KMS-11 (cell line): ENCODE results near the gene UNKL.
A peak's percentile ranks its signal among the peaks of the same experiment; 100 is the strongest.

Source experiments
- H2AFZ ChIP-seq: fragments of 200-600 bp; sonication (generic); 2 replicates; pipeline ENCODE4 v1.6.1; 2016; ENCODE audit warnings: antibody characterized with exemption, mixed run types, low read depth
- H3K27ac ChIP-seq: fragments of 200-600 bp; sonication (generic); 2 replicates; pipeline ENCODE4 v1.6.1; 2016; ENCODE audit warnings: mild to moderate bottlenecking, mixed run types
- H3K27me3 ChIP-seq: fragments of 200-600 bp; sonication (generic); 2 replicates; pipeline ENCODE4 v1.6.1; 2017; ENCODE audit warnings: mild to moderate bottlenecking, low read depth, mixed run types, moderate library complexity; ENCODE audit not compliant: insufficient read depth
- H3K36me3 ChIP-seq: fragments of 200-600 bp; sonication (generic); 2 replicates; pipeline ENCODE4 v1.6.1; 2017; ENCODE audit warnings: mild to moderate bottlenecking, mixed run types; ENCODE audit not compliant: insufficient read depth
- H3K4me1 ChIP-seq: fragments of 200-600 bp; sonication (generic); 2 replicates; pipeline ENCODE4 v1.6.1; 2016; ENCODE audit warnings: mild to moderate bottlenecking, low read depth, mixed run types; ENCODE audit not compliant: poor library complexity, severe bottlenecking
- H3K4me2 ChIP-seq: fragments of 200-600 bp; sonication (generic); 2 replicates; pipeline ENCODE4 v1.7.0; 2016; ENCODE audit warnings: mild to moderate bottlenecking, mixed run types
- H3K4me3 ChIP-seq: fragments of 200-600 bp; sonication (generic); IDR thresholded peaks from 2 replicates; pipeline ENCODE4 v1.6.1; 2017; ENCODE audit warnings: low read depth, low read length, mixed read lengths; ENCODE audit not compliant: insufficient read depth
- H3K79me2 ChIP-seq: fragments of 200-600 bp; sonication (generic); 2 replicates; pipeline ENCODE4 v1.6.1; 2016; ENCODE audit warnings: low read depth, mixed run types; ENCODE audit not compliant: insufficient read depth
- H3K9ac ChIP-seq: fragments of 200-600 bp; sonication (generic); 2 replicates; pipeline ENCODE4 v1.6.1; 2016; ENCODE audit warnings: mild to moderate bottlenecking, mixed run types
- H4K20me1 ChIP-seq: fragments of 200-600 bp; sonication (generic); 2 replicates; pipeline ENCODE4 v1.6.1; 2016; ENCODE audit warnings: mild to moderate bottlenecking, mixed run types; ENCODE audit not compliant: insufficient read depth
- CTCF ChIP-seq: fragments of 200-600 bp; sonication (generic); conservative IDR thresholded peaks from 2 replicates; pipeline ENCODE4 v1.6.1; 2017; ENCODE audit warnings: low read depth, mild to moderate bottlenecking, antibody characterized with exemption, low read length, moderate library complexity, mixed read lengths

The UNKL gene

GRCh38 chr16:1342526-1343427 is 71.7 kb downstream of the UNKL start:
- H3K36me3 ChIP-seq = no peaks in the 10 kb centered on the region
- H2AFZ ChIP-seq = peak overlapping the region; percentile 43; the same call in 1 of the 2 replicates
- peaks cover 26% of the 10 kb centered on the region for H3K4me1 ChIP-seq
- TF ChIP-seq CTCF = no peak
- H4K20me1 ChIP-seq = no peaks in the 10 kb centered on the region
- no peak overlapping the region for H3K27ac ChIP-seq
- H3K4me2 ChIP-seq = peak overlapping the region; percentile 78
- no peaks in the 10 kb centered on the region for H3K79me2 ChIP-seq
- no peak overlapping the region for H3K4me3 ChIP-seq
- no peak overlapping the region; the same call in 1 of the 2 replicates for H3K9ac ChIP-seq
- H3K27me3 ChIP-seq = peaks cover 41% of the 10 kb centered on the region

DNA sequence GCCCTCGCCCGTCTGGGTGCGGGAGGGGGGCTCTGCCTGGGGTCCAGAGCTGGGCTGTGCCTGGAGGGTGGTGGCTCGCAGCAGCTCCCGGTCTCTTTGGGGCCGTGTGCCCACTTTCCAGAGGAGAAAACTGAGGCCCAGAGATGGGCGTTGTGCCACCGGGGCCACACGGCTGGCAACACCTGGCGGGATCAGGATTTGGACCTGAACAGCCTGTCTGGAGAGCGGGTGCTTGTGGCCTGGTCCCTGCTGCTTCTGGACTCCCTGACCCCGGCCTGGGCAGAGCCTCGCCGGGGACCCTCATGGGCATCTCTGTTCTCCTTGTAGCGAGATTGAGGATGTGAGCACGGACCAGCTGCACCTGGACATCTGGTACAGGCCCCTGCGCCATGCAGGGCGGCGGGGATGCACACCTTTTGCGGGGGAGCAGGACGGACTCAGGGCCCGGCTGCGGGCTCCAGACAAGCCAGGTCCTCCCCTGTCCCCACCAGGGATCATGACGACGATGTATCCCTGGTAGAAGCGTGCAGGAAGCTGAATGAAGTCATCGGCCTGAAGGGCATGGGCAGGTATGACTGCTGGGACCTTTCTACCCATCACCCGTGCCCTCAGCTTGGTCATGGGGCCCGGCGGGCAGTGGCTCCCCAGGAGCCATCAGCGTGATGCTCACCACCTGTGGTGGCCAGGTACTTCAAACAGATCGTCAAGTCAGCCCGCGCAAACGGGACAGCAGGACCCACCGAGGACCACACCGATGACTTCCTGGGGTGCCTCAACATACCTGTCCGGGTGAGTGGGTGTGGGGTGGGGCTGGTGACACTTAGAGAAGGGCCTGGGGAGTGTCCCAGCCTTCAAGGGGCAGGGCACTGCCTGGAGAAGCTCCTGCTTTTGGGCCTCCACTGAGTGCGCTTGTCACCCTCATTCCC is 72.7 kb downstream of the UNKL start:
- Histone ChIP-seq H3K9ac (no peak overlapping the region; the same call in 1 of the 2 replicates), H3K4me3 (no peak overlapping the region), H3K4me2 (peak overlapping the region; percentile 53; the same call in 1 of the 2 replicates), H3K27me3 (peaks cover 51% of the 10 kb centered on the region), H2AFZ (peak overlapping the region; percentile 43; the same call in 1 of the 2 replicates), H3K4me1 (peaks cover 27% of the 10 kb centered on the region), H4K20me1 (no peaks in the 10 kb centered on the region), H3K36me3 (no peaks in the 10 kb centered on the region), H3K79me2 (no peaks in the 10 kb centered on the region), H3K27ac (no peak overlapping the region)
- no peak for TF ChIP-seq CTCF

- Histone ChIP-seq H3K4me1 (peaks cover 27% of the 10 kb centered on the region), H2AFZ (no peak overlapping the region), H3K79me2 (no peaks in the 10 kb centered on the region), H3K27me3 (peaks cover 59% of the 10 kb centered on the region), H3K4me3 (no peak overlapping the region), H3K9ac (no peak overlapping the region), H4K20me1 (no peaks in the 10 kb centered on the region), H3K36me3 (no peaks in the 10 kb centered on the region), H3K27ac (no peak overlapping the region), H3K4me2 (no peak overlapping the region)
- no peak for TF ChIP-seq CTCF
These were observed 73.6 kb downstream of the UNKL start for GRCh38 chr16:1340730-1341494.
